ENCODE data around the gene NANP. TPM values are rescaled to one million over a fixed set of nuclear protein-coding genes. Genes with fewer than 3 reads are reported as not detected.

NANP gene
- total and polyA plus RNA-seq, 2 of the 13 experiments (the other 11 are each of a cell fraction or from before 2014, with no cell fraction given) = 8.9 to 21.5 TPM

DNA sequence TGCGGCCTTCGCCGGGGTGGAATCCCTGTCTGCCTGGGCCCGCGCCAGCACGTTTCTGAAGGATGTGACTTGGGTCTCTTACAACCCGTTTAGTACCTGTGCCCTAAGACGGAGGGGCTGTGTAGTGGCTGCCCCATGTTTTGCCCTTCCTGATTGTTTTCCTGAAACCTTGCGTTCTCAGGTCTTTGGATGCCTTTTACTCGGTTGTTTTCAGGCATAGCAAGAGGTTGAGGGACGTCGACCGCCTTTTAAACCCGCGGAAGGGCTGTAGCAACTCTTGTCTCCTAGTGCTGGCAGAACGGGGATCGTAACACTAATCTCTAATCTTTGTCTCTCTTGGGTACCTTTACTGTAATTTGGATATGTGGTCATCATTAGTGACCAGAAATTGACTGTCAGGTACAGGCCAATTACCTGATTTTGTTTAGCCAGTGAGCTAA is 706 bp upstream of the NANP start (continued):
- TF ChIP-seq ZHX2 (IDR thresholded peaks at IDR 0.05; ENCODE audit: low read depth) (0 out of 2 replicates have a peak, but pooled peaks have one; percentile 63), ZHX2 (CRISPR knock-in tag; IDR thresholded peaks at IDR 0.05; ENCODE audit: borderline replicate concordance) (no peak; the same call in 1 of the 2 replicates), ZNF205 (CRISPR knock-in tag; IDR thresholded peaks at IDR 0.05) (0 out of 2 replicates have a peak, but pooled peaks have one; percentile 48), SALL2 (CRISPR knock-in tag; IDR thresholded peaks at IDR 0.05) (no peak), TERF1 (CRISPR knock-in tag; IDR thresholded peaks at IDR 0.05) (peak; percentile 4; the same call in 1 of the 2 replicates), ZNF747 (CRISPR knock-in tag; IDR thresholded peaks at IDR 0.05; ENCODE audit: borderline replicate concordance) (no peak), ZKSCAN8 (CRISPR knock-in tag; IDR thresholded peaks at IDR 0.05; ENCODE audit: borderline replicate concordance) (no peak), POLR2A (IDR thresholded peaks at IDR 0.05; ENCODE audit: insufficient read depth in 1 of 2, low read depth in 2 of 2, low read length in 2 of 2) (no peak), SOX13 (IDR thresholded peaks at IDR 0.05) (no peak), SOX13 (CRISPR knock-in tag; conservative IDR thresholded peaks at IDR 0.05 in 1 of 2, IDR thresholded peaks at IDR 0.05 in 1 of 2) (no peak)
- TF ChIP-seq, protein P1, sequence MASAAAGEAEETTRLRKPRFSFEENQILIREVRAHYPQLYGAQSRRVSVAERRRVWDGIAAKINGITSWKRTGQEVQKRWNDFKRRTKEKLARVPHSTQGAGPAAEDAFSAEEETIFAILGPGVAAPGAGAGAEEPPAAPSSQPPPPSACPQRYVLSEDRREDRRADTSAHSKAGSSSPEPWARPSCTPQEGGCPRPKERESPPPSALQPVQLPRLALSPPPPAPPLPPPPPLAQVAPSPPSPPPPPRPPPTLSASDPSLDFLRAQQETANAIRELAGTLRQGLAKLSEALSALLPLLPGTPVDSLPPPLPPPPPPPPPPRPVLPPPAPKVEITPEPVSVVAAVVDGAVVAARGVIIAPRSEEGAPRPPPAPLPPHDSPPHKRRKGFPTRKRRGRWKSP (CRISPR knock-in tag; IDR thresholded peaks at IDR 0.05) = no peak
- TF ChIP-seq, protein P2, sequence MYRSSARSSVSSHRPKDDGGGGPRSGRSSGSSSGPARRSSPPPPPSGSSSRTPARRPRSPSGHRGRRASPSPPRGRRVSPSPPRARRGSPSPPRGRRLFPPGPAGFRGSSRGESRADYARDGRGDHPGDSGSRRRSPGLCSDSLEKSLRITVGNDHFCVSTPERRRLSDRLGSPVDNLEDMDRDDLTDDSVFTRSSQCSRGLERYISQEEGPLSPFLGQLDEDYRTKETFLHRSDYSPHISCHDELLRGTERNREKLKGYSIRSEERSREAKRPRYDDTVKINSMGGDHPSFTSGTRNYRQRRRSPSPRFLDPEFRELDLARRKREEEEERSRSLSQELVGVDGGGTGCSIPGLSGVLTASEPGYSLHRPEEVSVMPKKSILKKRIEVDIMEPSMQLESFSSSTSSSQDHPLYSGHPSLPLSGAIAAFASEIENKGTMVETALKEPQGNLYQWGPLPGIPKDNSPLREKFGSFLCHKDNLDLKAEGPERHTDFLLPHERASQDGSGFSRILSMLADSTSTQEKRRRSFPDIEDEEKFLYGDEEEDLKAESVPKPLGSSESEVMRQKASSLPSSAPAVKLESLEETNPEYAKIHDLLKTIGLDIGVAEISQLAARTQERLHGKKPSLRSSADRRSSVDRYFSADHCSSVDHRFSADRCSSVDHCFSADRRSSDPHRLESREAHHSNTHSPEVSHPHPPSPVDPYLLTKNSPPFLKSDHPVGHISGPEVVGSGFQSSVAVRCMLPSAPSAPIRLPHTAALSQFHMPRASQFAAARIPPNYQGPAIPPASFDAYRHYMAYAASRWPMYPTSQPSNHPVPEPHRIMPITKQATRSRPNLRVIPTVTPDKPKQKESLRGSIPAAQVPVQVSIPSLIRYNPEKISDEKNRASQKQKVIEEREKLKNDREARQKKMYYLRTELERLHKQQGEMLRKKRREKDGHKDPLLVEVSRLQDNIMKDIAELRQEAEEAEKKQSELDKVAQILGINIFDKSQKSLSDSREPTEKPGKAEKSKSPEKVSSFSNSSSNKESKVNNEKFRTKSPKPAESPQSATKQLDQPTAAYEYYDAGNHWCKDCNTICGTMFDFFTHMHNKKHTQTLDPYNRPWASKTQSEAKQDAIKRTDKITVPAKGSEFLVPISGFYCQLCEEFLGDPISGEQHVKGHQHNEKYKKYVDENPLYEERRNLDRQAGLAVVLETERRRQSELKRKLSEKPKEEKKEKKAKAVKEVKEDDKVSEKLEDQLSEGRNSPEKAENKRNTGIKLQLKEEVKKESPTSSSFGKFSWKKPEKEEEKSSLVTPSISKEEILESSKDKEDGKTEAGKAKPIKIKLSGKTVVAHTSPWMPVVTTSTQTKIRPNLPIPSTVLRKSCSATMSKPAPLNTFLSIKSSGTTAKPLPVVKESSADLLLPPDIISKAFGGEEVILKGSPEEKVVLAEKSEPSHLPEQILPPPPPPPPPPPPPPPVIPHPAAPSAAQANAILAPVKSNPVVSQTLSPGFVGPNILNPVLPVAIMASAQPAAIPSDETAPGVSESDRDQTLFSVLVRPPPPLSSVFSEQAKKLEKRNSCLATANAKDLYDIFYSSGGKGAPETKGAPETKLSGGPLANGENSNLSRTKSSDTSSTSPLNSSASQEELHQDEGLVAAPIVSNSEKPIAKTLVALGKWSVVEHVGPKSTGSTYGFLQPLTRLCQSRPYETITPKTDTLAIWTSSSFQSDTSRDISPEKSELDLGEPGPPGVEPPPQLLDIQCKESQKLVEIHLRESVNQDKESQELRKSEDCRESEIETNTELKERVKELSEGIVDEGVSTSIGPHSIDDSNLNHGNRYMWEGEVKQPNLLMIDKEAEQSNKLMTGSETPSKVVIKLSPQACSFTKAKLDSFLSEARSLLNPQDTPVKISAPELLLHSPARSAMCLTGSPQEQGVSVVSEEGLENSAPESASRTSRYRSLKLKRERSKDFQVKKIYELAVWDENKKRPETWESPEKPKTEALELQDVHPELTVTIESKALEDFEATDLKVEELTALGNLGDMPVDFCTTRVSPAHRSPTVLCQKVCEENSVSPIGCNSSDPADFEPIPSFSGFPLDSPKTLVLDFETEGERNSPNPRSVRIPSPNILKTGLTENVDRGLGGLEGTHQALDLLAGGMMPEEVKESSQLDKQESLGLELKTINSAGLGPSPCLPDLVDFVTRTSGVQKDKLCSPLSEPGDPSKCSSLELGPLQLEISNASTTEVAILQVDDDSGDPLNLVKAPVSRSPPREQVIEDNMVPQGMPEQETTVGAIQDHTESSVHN (CRISPR knock-in tag; IDR thresholded peaks at IDR 0.05) = no peak
- TF ChIP-seq, protein P3, sequence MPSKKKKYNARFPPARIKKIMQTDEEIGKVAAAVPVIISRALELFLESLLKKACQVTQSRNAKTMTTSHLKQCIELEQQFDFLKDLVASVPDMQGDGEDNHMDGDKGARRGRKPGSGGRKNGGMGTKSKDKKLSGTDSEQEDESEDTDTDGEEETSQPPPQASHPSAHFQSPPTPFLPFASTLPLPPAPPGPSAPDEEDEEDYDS (CRISPR knock-in tag; IDR thresholded peaks at IDR 0.05) = no peak

Data from HepG2 (cell line).